HG03159 (cell line): Measurements from ENCODE around the gene FUBP3.

ENCODE experiments used
- ATAC-seq: cut with Tn5 transposase; IDR thresholded peaks from one replicate; pipeline ENCODE4 v1.9.1; 2021; ENCODE audit warnings: mild to moderate bottlenecking, moderate library complexity; ENCODE audit not compliant: unreplicated experiment

The FUBP3 gene

GRCh38 chr9:130661451-130662098 is 82.2 kb downstream of the FUBP3 start:
- ATAC-seq, result no peak

- ATAC-seq, result no peak
Observed at GRCh38 chr9:130662099-130662969, 83.0 kb downstream of the FUBP3 start.

- ATAC-seq, result no peak
Observed at GRCh38 chr9:130662970-130663257, 83.5 kb downstream of the FUBP3 start.

GRCh38 chr9:130663258-130663976 is 84.0 kb downstream of the FUBP3 start:
- ATAC-seq, result no peak

- no peak for ATAC-seq
Observed at GRCh38 chr9:130663977-130664250, 84.5 kb downstream of the FUBP3 start.

- ATAC-seq, result no peak
Observed at GRCh38 chr9:130664251-130665028, 85.1 kb downstream of the FUBP3 start, which contains the start of gene PRDM12. Gene PRDM12, plus strand, starts transcription at chr9:130664594. Its CDS starts 60 bp downstream, at chr9:130664654.

- ATAC-seq, result no peak
Observed at GRCh38 chr9:130665029-130665430, 85.7 kb downstream of the FUBP3 start.

GRCh38 chr9:130665431-130666392 is 86.3 kb downstream of the FUBP3 start:
- no peak for ATAC-seq

GRCh38 chr9:130666393-130667119 is 87.2 kb downstream of the FUBP3 start:
- ATAC-seq, result no peak

- ATAC-seq, result no peak
Observed at GRCh38 chr9:130667120-130667435, 87.7 kb downstream of the FUBP3 start.

GRCh38 chr9:130668196-130668595 is 88.8 kb downstream of the FUBP3 start:
- no peak for ATAC-seq

GRCh38 chr9:130668659-130669058 is 89.3 kb downstream of the FUBP3 start:
- ATAC-seq, result no peak

GRCh38 chr9:130669965-130670364 is 90.6 kb downstream of the FUBP3 start:
- ATAC-seq, result no peak

- no peak for ATAC-seq
Observed at GRCh38 chr9:130670644-130671043, 91.3 kb downstream of the FUBP3 start.

- no peak for ATAC-seq
Observed at GRCh38 chr9:130672466-130672865, 93.1 kb downstream of the FUBP3 start.

- no peak for ATAC-seq
Observed at GRCh38 chr9:130672933-130673615, 93.7 kb downstream of the FUBP3 start.

- no peak for ATAC-seq
Observed at GRCh38 chr9:130675396-130675795, 96.0 kb downstream of the FUBP3 start.

- ATAC-seq, result no peak
Observed at GRCh38 chr9:130677252-130677651, 97.9 kb downstream of the FUBP3 start.
